Panc1 (cell line): Measurements from ENCODE around the gene ATF7.

ENCODE experiments used
- CTCF ChIP-seq: fragments of 450-650 bp; IDR thresholded peaks from 2 replicates; pipeline ENCODE4 v1.5.1; 2017; ENCODE audit warnings: mild to moderate bottlenecking
- POLR2AphosphoS5 ChIP-seq: IDR thresholded peaks from 2 replicates; pipeline ENCODE4 v1.6.1; 2012; ENCODE audit warnings: mild to moderate bottlenecking, low read depth, low read length, moderate library complexity

- TF ChIP-seq CTCF (no peak), POLR2AphosphoS5 (0 out of 2 replicates have a peak, but pooled peaks have one; percentile 28)
Measured at GRCh38 chr12:53464685-53465418, 161.3 kb downstream of the ATF7 start.
